HT-29 (cell line): ENCODE data around the gene ACAP3. TPM values are rescaled to one million over a fixed set of nuclear protein-coding genes. Genes with fewer than 3 reads are reported as not detected.
"Not testable (repeated sequence)": the region's sequence is repeated elsewhere in the genome, so short reads cannot be mapped to it uniquely, and the experiment has no call there.

Source experiments
- DNase-seq: peaks from one replicate; pipeline ENCODE4 v3.0.0-alpha.2; 2015; ENCODE audit warnings: low spot score
- total RNA-seq: library from RNA; depleted of rRNA; stranded (reverse); fragments of >200 nt; shearing (Covaris generic); gene quantifications from 2 replicates; pipeline ENCODE4 v1.2.3, GENCODE V29; 2014

ACAP3 gene
- total RNA-seq, 1 experiment from 2014 or later = 104 TPM

DNA sequence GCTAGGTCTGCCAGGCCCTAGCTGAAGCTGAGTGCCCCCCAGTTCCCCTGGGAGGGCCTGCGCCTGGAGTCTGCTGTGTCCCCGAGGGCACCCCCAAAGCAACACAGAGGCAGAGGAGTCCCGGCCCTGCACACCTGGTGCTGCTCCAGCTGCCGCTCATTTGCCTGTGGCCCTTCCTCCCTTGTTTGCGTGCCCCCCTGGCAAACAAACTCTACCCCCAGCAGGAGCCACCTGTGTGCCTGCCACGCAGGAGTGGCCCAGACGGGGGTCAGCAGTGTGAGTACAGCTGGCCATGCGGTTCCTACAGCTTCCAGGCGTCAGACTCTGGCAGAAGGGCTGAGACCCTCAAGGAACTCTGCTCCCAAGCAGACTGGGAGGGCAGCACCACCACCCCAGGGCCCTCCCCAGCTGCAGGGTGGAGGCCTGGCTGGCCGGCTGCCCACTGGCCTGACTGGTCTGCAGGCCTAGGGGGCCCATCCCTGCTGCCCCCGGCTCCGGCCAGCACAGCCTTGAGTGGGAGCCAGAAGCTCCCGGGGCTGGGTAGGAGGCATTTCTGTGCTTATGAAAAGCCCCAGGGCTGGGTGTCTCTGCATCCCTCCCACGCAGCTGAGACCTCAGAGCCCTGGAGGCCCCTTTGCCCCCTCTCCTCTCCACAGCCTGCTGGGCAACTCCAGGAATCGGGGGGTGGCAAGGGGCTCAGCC lies 22.8 kb upstream of the ACAP3 start:
- DNase-seq = no peak

DNA sequence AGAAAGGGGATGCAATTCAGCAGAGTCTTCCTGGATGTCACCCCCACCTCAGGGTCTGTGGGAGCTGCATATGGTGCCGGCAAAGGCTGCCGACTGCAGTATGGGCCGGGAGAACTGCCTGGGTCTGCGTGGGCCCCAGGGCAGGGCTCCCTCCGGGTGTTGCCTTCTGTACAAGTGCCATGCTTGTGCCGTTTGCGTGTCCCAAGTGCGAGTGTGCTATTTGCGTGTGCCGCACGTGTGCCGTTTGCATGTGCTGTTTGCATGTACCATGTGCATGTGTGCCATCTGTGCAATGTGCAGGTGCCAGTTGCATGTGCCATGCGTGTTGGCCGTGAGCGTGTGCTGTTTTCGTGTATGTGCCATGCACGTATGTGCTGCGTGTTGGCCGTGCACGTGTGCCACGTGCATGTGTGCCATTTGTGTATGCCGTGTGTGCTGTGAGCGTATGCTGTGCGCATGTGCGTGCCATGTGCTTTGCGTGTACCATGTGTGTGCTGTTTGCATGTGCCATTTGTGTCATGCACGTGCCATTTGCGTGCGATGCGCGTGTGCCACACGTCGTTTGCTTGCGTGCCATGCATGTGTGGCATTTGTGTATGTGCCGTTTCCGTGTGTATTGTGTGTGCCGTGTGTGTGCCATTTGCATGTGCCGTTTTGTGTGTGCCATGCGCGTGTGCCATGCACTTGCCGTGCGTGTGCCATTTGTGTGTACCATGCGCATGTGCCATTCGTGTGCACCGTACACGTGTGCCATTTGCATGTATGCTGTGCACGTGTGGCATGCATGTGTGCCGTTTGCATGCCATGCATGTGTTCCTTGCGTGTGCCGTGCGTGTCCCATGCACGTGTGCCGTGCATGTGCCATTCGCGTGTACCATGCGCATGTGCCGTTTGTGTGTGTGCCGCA lies 21.8 kb upstream of the ACAP3 start:
- no peak for DNase-seq

- DNase-seq = no peak
Observed at GRCh38 chr1:1328254-1328653, 20.5 kb upstream of the ACAP3 start.

GRCh38 chr1:1327291-1327690 lies 19.6 kb upstream of the ACAP3 start:
- DNase-seq = no peak

GRCh38 chr1:1326075-1326605 lies 18.4 kb upstream of the ACAP3 start:
- DNase-seq = no peak

- DNase-seq = peak; percentile 56
Observed at GRCh38 chr1:1325288-1326074, 17.8 kb upstream of the ACAP3 start.

- DNase-seq = peak; percentile 90
Observed at GRCh38 chr1:1324524-1325287, 17.0 kb upstream of the ACAP3 start, which contains the start of the genes CPTP and INTS11. Gene CPTP, plus strand, starts transcription at chr1:1324802. Its CDS starts 2,109 bp downstream, at chr1:1326911. Gene INTS11, minus strand, starts transcription at chr1:1324660. Its CDS starts 52 bp downstream, at chr1:1324608.

DNA sequence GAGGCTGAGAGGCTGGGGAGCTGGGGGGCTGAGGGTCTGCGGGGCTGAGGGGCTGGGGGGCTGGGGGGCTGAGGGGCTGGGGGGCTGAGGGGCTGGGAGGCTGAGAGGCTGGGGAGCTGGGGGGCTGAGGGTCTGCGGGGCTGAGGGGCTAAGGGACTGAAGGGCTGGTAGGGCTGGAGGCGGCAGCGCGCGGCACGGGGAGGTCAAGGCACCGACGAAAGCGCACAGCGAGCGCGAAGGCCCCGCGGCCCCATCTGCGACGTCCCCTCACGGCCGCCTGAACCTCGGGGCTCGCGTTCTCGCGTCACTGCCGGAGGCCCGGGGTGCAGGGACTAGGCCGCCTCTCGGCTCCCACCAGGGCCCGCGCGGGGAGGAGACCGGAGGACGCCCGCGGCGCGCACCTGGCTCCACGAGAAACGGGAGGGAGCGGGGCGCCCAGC lies 16.4 kb upstream of the ACAP3 start:
- no peak for DNase-seq

DNA sequence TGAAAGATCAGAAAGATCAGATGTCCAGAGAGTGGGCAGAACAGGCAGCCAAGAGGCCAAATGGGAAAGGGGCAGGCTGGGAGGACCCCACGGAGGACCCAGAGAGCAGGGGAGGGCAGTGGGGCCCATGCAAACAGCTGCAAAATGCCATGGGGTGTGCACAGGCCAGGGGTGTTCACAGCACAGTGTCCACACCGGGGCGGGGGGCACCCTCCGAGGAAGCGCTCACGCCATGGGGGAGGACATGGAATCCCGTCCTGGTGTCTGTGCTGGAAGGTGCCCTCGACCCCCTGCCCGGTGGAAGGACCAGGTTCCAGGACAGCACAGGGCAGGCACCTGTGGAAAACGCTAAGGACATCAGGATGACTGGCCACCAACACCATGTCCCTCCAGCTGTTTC lies 15.2 kb upstream of the ACAP3 start:
- no peak for DNase-seq

DNA sequence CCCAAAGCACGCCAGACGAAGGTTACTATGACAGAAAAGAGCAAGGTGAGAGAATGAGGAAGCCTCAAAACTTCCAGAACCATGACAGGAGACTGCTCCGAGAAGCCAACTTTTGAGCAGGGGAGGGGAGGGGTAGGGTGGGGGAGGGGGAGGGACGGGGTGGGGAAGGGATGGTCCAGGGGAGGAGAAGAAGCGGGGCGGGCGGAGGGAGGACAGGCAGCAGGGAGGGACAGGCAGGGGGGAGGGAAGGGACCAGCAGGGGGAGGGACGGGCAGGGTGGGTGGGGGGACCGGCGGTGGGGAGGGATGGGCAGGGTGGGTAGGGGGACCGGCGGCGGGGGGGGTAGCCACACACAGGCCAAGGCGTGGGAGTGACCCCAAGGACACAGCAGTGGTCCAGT lies 14.7 kb upstream of the ACAP3 start:
- DNase-seq = no peak

GRCh38 chr1:1321477-1321876 lies 13.7 kb upstream of the ACAP3 start:
- no peak for DNase-seq

DNA sequence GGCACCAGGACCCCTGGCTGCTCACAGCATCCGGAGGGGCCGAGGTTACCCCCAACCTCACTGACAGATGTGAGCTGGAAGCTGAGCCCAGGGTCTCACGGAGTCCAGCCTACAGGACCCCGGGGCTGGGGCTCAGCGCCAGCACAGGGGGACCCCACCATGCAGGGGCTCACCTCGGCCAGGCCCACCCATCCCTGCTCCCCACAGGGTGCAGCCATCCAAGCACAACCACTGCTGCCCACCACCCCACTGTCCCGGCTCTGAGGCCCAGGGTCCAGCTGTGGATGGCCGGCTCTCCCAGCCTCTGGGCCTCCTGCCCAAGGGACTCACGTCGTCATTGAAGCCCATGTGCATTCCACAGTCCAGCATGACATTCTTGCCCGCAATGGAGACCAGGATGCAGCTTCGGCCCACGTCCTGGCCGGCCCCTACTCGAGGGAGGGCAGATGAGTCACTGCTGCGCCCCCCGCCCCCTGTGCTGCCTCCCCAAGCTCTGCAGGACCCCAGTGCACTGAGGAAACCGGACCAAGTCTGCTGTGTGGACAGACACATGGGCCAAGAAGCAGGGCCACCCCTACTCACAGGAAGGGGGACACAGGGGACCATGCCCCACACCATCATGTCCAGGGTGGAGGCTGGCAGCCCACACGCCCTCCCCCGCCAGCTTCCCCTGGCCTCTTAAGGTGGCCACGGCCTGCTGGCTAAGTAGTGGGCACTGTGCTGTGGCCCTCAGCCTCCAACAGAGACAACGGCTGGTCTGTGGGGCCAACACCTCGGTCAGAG lies 13.1 kb upstream of the ACAP3 start:
- no peak for DNase-seq

- no peak for DNase-seq
Observed at GRCh38 chr1:1319646-1319941, 11.9 kb upstream of the ACAP3 start.

DNA sequence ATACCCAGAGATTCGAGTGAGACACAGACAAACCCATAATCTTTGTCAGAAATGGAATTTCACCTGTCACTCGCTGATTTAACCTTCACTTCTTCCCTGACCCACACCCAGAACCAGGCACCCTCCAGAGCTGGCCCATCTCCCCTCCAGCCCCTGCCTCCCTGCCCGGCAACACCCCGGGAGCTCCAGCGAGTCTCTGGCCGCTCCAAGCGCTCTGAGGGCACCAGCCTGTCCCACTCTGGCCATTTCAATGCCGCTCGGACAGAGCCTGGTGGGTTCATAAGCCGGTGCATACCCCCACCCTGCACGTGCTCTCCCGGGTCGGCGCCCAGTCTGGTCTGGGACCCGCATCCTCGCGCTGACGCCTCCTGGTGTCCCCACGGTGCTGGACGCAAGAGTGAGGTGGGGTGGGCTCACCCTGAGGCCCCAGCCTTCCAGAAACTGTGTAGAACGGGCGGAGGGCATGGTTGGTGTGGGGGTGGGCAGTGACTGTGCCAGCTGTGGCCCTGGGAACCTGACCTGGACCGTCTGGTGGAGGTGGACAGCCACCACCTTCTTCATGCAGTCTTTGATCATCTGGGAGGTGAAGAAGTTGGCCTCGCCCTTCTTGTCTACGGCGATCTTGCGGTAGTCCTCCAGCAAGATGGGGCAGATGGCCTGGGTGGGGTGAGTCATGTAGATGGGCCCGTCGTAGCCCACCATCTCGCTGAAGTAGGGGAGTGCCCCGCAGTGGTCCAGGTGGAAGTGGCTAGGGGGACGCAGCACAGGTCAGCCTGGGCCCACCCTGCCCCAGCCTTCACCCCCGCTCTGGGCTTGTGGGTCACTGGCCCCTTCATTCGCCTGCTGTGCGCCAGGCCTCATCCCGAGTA lies 11.3 kb upstream of the ACAP3 start:
- no peak for DNase-seq

- peak; percentile 83 for DNase-seq
Observed at GRCh38 chr1:1318131-1318652, 10.5 kb upstream of the ACAP3 start.

DNA sequence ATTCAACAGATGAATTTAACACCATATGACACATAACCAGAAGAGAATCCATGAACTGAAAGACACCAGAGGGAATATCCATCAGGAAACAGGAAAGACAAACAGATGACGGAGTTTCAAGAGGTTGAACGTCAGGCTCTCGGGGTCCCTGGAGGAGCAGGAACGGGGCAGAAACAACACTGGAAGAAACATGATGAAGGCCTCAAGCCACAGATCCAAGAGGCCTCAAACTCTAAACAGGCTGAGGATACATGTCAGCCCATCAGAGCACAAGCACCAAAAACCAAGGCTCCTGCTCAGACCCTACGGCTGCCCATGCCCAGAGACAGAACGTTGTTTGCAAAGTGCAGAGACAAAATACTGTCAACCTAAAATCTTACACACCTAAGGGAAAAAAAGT lies 9.7 kb upstream of the ACAP3 start:
- no peak for DNase-seq

DNA sequence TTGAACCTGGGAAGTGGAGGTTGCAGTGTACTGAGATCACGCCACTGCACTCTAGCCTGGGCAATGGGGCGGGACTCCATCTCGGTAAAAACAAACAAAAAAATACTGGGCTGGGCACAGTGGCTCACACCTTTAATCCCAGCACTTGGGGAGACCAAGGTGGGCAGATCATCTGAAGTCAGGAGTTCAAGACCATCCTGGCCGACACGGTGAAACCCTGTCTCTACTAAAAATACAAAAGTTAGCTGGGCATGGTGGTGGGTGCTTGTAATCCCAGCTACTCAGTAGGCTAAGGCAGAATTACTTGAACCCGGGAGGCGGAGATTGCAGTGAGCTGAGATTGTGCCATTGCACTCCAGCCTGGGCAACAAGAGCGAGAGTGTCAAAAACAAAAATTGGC lies 8.5 kb upstream of the ACAP3 start:
- DNase-seq = not testable (repeated sequence)

- DNase-seq = no peak
Observed at GRCh38 chr1:1315435-1315954, 7.8 kb upstream of the ACAP3 start.
